Caco-2 (cell line): ENCODE measurements around the gene KIAA2012. TPM values are rescaled to one million over a fixed set of nuclear protein-coding genes. Genes with fewer than 3 reads are reported as not detected.

Experiments used
- BruUV-seq: library from RNA; stranded (reverse); fragments of 400-500 nt; replicated peaks from 2 replicates; lab custom pipeline; 2021; lab: Mats Ljungman, UMichigan
- CTCF ChIA-PET: fragments of 300-600 bp; sonication (Branson Sonifier 250); formaldehyde crosslinking; loops from one replicate; lab custom pipeline; 2022; ENCODE audit warnings: antibody characterized with exemption; lab: Charles Lee
- POLR2A ChIA-PET: fragments of 300-600 bp; sonication (Branson Sonifier 250); formaldehyde crosslinking; loops from one replicate; lab custom pipeline; 2022; ENCODE audit warnings: antibody characterized with exemption; lab: Charles Lee
- DNase-seq, 2 experiments: peaks; one replicate each; pipeline versions ENCODE4 v3.0.0 to v3.0.0-alpha.2; 2020 to 2022
- H3K27me3 ChIP-seq: replicated peaks from 2 replicates; pipeline ENCODE4 v1.6.0; 2011; ENCODE audit warnings: low read length; ENCODE audit not compliant: control insufficient read depth, insufficient read depth
- H3K36me3 ChIP-seq: 2 replicates; pipeline ENCODE4 v1.5.1; 2011; ENCODE audit warnings: low read length; ENCODE audit not compliant: control insufficient read depth, insufficient read depth
- H3K4me1 ChIP-seq: fragments of 250-450 bp; sonication (Bioruptor Pico); 2 replicates; pipeline ENCODE4 v1.5.1; 2020; ENCODE audit warnings: mild to moderate bottlenecking
- H3K4me3 ChIP-seq: 2 replicates; pipeline ENCODE4 v1.5.1; 2011; ENCODE audit warnings: low read depth, mild to moderate bottlenecking, control low read depth, low read length
- H3K9me3 ChIP-seq: fragments of 250-450 bp; sonication (Bioruptor Pico); 2 replicates; pipeline ENCODE4 v1.5.1; 2020; ENCODE audit warnings: mild to moderate bottlenecking, moderate library complexity
- H3K27ac Mint-ChIP-seq: one replicate; pipeline ENCODE4 v1.8.0; 2022; ENCODE audit warnings: mixed read lengths; ENCODE audit not compliant: unreplicated experiment
- H3K27me3 Mint-ChIP-seq: one replicate; pipeline ENCODE4 v1.8.0; 2022; ENCODE audit warnings: mixed read lengths; ENCODE audit not compliant: insufficient read depth, unreplicated experiment
- H3K36me3 Mint-ChIP-seq: one replicate; pipeline ENCODE4 v1.8.0; 2022; ENCODE audit warnings: mild to moderate bottlenecking, mixed read lengths; ENCODE audit not compliant: insufficient read depth, unreplicated experiment
- H3K4me1 Mint-ChIP-seq: one replicate; pipeline ENCODE4 v1.8.0; 2022; ENCODE audit warnings: low read depth, mixed read lengths; ENCODE audit not compliant: unreplicated experiment
- H3K4me3 Mint-ChIP-seq: one replicate; pipeline ENCODE4 v1.8.0; 2022; ENCODE audit warnings: mild to moderate bottlenecking, moderate library complexity, mixed read lengths; ENCODE audit not compliant: unreplicated experiment
- H3K9me3 Mint-ChIP-seq: one replicate; pipeline ENCODE4 v1.8.0; 2022; ENCODE audit warnings: mixed read lengths; ENCODE audit not compliant: unreplicated experiment
- CTCF ChIP-seq, 2 experiments: fragments of 200-600 bp in 1 of 2; IDR thresholded peaks; 1 replicate in 1 of 2; 2 replicates in 1 of 2; pipeline versions ENCODE4 v1.5.1 to v1.8.0; 2011 to 2022; ENCODE audit warnings: antibody characterized with exemption in 1 of 2, control low read depth in 1 of 2, inconsistent platforms in 1 of 2, low read depth in 1 of 2, low read length in 1 of 2, mild to moderate bottlenecking in 1 of 2, moderate library complexity in 1 of 2; ENCODE audit not compliant: insufficient read depth in 1 of 2, severe bottlenecking in 1 of 2, unreplicated experiment in 1 of 2
- intact Hi-C: fragments of 100-400 bp; cut with micrococcal nuclease; formaldehyde crosslinking; loops from one replicate; pipeline ENCODE4 v1.10.0; 2022; ENCODE audit not compliant: unreplicated experiment
- total RNA-seq: library from RNA; stranded (reverse); gene quantifications from 2 replicates; pipeline ENCODE4 v1.2.3, GENCODE V29; 2022

Gene KIAA2012
- total RNA-seq, 1 experiment from 2014 or later = 0.27 TPM

GRCh38 chr2:202066875-202067274, 6.2 kb upstream of the KIAA2012 start:
- Mint-ChIP-seq H3K27me3 (no peaks in the 10 kb centered on the region), H3K27ac (no peak overlapping the region), H3K36me3 (no peaks in the 10 kb centered on the region), H3K9me3 (no peaks in the 10 kb centered on the region), H3K4me1 (no peaks in the 10 kb centered on the region), H3K4me3 (no peak overlapping the region)
- Histone ChIP-seq H3K4me1 (no peaks in the 10 kb centered on the region), H3K36me3 (no peaks in the 10 kb centered on the region), H3K27me3 (no peaks in the 10 kb centered on the region), H3K9me3 (no peaks in the 10 kb centered on the region), H3K4me3 (no peak overlapping the region)
- intact Hi-C loops = no loop called here
- POLR2A ChIA-PET = no interaction called here
- CTCF ChIA-PET = no interaction called here
- no peak for TF ChIP-seq CTCF (IDR thresholded peaks at IDR 0.05; ENCODE audit: insufficient read depth in 1 of 2, low read depth in 1 of 2, low read length in 1 of 2, severe bottlenecking in 1 of 2, unreplicated experiment in 1 of 2)
- no peak for DNase-seq
- no TSS peak for BruUV-seq

GRCh38 chr2:202067589-202067988, 5.5 kb upstream of the KIAA2012 start:
- Mint-ChIP-seq H3K27ac (no peak overlapping the region), H3K27me3 (no peaks in the 10 kb centered on the region), H3K9me3 (no peaks in the 10 kb centered on the region), H3K36me3 (no peaks in the 10 kb centered on the region), H3K4me1 (no peaks in the 10 kb centered on the region), H3K4me3 (no peak overlapping the region)
- CTCF ChIA-PET = no interaction called here
- no peak for DNase-seq
- BruUV-seq = no TSS peak
- TF ChIP-seq CTCF (IDR thresholded peaks at IDR 0.05; ENCODE audit: insufficient read depth in 1 of 2, low read depth in 1 of 2, low read length in 1 of 2, severe bottlenecking in 1 of 2, unreplicated experiment in 1 of 2) = no peak
- H3K27me3 ChIP-seq = no peaks in the 10 kb centered on the region
- H3K9me3 ChIP-seq = no peaks in the 10 kb centered on the region
- intact Hi-C loops = no loop called here
- no peaks in the 10 kb centered on the region for H3K36me3 ChIP-seq
- H3K4me3 ChIP-seq = no peak overlapping the region
- POLR2A ChIA-PET = no interaction called here
- no peaks in the 10 kb centered on the region for H3K4me1 ChIP-seq

DNA sequence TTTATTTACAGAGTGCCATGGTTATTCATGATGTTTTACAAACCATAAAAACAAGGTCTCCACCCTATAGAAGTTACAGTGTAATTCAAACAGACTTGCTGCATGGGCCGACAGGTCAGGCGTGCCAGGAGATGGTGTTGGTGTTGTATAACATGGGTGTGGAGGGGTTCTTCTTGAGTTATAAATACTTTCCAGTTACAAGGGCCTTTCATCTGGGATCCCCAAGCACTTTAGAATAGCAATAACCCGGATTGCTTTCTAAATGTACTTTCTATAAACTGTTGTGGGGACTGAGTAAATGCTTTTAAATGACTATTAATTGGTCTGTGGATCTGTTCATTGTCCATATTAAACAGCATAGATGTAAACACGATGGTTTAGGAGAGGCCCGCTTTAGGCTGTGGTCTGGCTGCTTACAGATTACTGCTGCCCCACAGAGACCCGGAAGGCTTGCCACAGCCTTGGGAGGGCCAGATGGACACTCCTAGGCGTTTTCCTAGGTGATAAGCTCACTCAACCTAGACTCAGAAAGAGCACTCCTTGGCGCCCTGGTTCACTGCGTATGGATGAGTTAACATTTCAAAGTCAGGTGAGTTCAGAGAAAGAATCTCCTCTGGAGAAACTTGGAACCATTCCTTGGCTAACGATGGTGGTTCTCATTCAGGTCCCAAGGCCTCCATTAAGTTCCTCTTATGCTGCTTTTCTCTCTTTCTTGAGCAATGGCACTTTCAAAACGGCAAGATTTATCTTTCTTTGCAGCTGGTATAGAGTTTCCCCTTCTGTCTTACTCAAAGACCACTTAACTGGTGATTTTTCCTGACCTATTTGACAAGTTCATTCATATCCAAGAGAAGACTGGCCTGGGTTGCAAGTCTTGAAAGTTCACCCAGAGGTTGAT, 3.6 kb upstream of the KIAA2012 start:
- TF ChIP-seq CTCF (IDR thresholded peaks at IDR 0.05; ENCODE audit: insufficient read depth in 1 of 2, low read depth in 1 of 2, low read length in 1 of 2, severe bottlenecking in 1 of 2, unreplicated experiment in 1 of 2) = no peak
- Mint-ChIP-seq H3K27ac (peak overlapping the region; percentile 29), H3K36me3 (no peaks in the 10 kb centered on the region), H3K9me3 (no peaks in the 10 kb centered on the region), H3K4me1 (no peaks in the 10 kb centered on the region), H3K27me3 (no peaks in the 10 kb centered on the region), H3K4me3 (no peak overlapping the region)
- Histone ChIP-seq H3K9me3 (no peaks in the 10 kb centered on the region), H3K36me3 (no peaks in the 10 kb centered on the region), H3K4me1 (no peaks in the 10 kb centered on the region), H3K4me3 (no peak overlapping the region), H3K27me3 (no peaks in the 10 kb centered on the region)
- ChIA-PET POLR2A (no interaction called here), CTCF (no interaction called here)
- DNase-seq = peak; percentile 40 to 68
- BruUV-seq = no TSS peak
- intact Hi-C loops = no loop called here
